ENCODE measurements around the gene GDNF. TPM values are rescaled to one million over a fixed set of nuclear protein-coding genes. Genes with fewer than 3 reads are reported as not detected.

The GDNF gene
- total RNA-seq, 4 donors from 2014 or later: 1.5 to 6.0 (median 2.1) TPM

DNA sequence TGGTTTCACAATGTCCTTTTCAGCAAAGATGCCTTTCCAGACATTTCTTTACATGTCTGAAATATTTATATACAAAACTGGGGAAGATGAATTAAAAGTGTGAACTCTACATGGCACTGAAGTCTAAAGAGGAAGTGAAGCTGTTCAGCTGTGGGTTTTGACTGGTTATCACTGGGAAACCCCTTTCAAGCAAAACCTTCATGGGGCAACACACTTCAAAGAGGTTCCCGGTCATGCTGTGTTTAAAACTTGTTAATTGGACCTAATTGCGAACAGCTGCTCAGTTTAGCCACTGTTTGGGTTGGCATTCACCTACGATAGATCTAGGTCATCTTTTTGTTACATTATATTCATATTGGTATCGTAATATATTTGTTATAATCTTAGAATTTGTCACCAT is 20.0 kb upstream of the GDNF start:
- H3K27me3 ChIP-seq: peaks cover 0 to 4% (median 0%) of the 10 kb centered on the region in 3 donors
- TF ChIP-seq CTCF (IDR thresholded peaks at IDR 0.05 in 4 of 5, conservative IDR thresholded peaks at IDR 0.05 in 1 of 5): no peak
- no peak for TF ChIP-seq POLR2A (IDR thresholded peaks at IDR 0.05)
- intact Hi-C loops (cut with DNase I; ENCODE audit: low total_unique reads): no loop called here
- no peaks in the 10 kb centered on the region for H3K4me1 ChIP-seq
- DNase-seq (no peak), ATAC-seq (no peak)
- H3K36me3 ChIP-seq: no peaks in the 10 kb centered on the region
- H3K4me3 ChIP-seq: no peak overlapping the region
- H3K27ac ChIP-seq: no peak overlapping the region
- in situ Hi-C loops (cut with MboI; ENCODE audit: low sequenced_read_pairs in 4 of 4): no loop called here
- H3K9me3 ChIP-seq: no peaks in the 10 kb centered on the region

DNA sequence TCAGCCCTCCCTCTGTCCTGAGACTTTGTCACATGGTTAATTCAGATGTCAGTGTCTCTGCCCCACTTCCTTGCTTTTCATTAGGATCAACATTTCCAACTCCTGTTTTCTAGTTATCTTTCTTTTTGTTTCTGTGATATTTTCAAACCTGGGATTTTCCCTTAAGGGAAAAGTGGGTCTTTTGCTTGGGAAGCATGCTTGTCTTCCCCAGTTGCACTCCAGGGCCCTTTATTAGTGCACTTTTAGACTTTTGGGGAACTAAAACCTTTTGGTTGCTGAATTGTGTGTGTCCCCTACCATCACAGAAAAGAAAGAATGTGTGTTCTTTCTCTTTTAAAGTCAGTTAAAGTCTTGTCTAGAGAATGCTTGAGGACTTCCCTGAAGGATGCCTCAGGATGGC is 18.4 kb upstream of the GDNF start:
- H3K9me3 ChIP-seq: no peaks in the 10 kb centered on the region
- in situ Hi-C loops (cut with MboI; ENCODE audit: low sequenced_read_pairs in 4 of 4): no loop called here
- intact Hi-C loops (cut with DNase I; ENCODE audit: low total_unique reads): no loop called here
- H3K4me1 ChIP-seq: no peaks in the 10 kb centered on the region
- no peak overlapping the region for H3K27ac ChIP-seq
- no peak for DNase-seq
- no peaks in the 10 kb centered on the region for H3K36me3 ChIP-seq
- peaks cover 0 to 1% (median 0%) of the 10 kb centered on the region in 3 donors for H3K27me3 ChIP-seq
- no peak for ATAC-seq
- H3K4me3 ChIP-seq: no peak overlapping the region
- TF ChIP-seq POLR2A (IDR thresholded peaks at IDR 0.05) (no peak), CTCF (IDR thresholded peaks at IDR 0.05 in 4 of 5, conservative IDR thresholded peaks at IDR 0.05 in 1 of 5) (no peak)

DNA sequence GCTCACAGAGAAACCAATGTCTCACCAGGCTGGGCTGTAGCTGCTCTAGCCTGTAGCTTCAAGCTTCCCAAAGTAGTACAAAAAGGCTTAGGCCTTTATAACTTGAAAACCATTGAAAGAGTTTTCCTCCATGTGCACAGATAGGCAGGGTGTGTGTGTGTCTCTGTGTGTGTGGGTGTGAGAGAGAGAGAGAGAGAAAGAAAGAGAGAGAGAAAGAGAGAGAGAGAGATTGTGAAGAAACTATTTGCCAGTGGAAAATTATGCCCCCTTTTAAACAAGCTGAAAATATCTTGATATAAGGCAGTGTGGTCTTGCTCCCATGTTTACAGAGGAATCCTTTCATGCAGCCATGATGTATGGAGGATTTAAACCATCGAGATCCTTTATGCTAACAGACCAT is 17.9 kb upstream of the GDNF start:
- in situ Hi-C loops (cut with MboI; ENCODE audit: low sequenced_read_pairs in 4 of 4) (no loop called here), intact Hi-C loops (cut with DNase I; ENCODE audit: low total_unique reads) (no loop called here)
- Histone ChIP-seq H3K4me1 (no peaks in the 10 kb centered on the region), H3K27ac (no peak overlapping the region), H3K4me3 (no peak overlapping the region), H3K27me3 (no peaks in the 10 kb centered on the region), H3K9me3 (no peaks in the 10 kb centered on the region), H3K36me3 (no peaks in the 10 kb centered on the region)
- ATAC-seq (no peak), DNase-seq (no peak)
- no peak for TF ChIP-seq POLR2A (IDR thresholded peaks at IDR 0.05)
- TF ChIP-seq CTCF (IDR thresholded peaks at IDR 0.05 in 4 of 5, conservative IDR thresholded peaks at IDR 0.05 in 1 of 5): no peak

DNA sequence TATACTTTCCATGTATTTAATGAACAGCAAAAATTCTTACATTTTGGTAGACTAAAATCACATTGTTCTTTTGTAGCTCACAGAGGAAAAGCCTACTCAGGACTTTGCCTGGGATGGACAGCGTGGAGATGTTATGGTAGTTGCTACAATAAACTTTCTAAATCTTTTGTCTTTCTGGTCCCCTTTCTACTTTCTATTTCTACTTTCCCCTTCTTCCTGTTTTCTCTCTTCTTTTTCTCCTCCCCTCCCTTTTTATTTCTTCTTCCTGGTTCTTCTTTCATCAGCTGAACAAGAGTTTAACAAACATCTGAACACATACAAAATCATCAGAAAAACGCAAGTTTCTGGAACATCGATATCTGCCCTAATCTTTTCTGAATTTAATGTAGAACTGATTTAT is 15.6 kb upstream of the GDNF start:
- H3K27ac ChIP-seq: no peak overlapping the region
- no peaks in the 10 kb centered on the region for H3K4me1 ChIP-seq
- no peaks in the 10 kb centered on the region for H3K27me3 ChIP-seq
- no peak for ATAC-seq
- intact Hi-C loops (cut with DNase I; ENCODE audit: low total_unique reads): no loop called here
- in situ Hi-C loops (cut with MboI; ENCODE audit: low sequenced_read_pairs in 4 of 4): no loop called here
- DNase-seq: no peak
- no peaks in the 10 kb centered on the region for H3K9me3 ChIP-seq
- no peaks in the 10 kb centered on the region for H3K36me3 ChIP-seq
- H3K4me3 ChIP-seq: no peak overlapping the region
- TF ChIP-seq CTCF (IDR thresholded peaks at IDR 0.05 in 4 of 5, conservative IDR thresholded peaks at IDR 0.05 in 1 of 5) (no peak), POLR2A (IDR thresholded peaks at IDR 0.05) (no peak)

DNA sequence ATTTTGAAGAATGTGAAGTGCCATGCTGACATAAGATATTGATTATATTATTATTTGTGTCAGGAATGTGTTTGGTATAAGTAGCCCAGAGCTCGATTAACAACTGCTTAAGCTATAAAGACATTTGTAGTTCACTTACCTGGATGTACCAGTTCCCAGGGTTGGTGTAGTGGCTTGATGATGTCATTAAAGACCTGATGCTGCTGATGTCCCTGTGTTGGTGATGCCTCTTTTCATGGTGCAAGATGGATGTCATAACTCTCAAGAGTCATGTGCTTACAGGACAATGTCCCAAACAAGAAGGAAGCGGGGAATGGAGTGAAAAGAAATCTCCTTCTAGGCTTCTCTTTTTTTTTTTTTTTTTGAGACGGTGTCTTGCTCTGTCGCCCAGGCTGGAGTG is 11.5 kb upstream of the GDNF start:
- no peaks in the 10 kb centered on the region for H3K9me3 ChIP-seq
- ATAC-seq (no peak), DNase-seq (no peak)
- intact Hi-C loops (cut with DNase I; ENCODE audit: low total_unique reads) (no loop called here), in situ Hi-C loops (cut with MboI; ENCODE audit: low sequenced_read_pairs in 4 of 4) (no loop called here)
- no peak overlapping the region for H3K4me3 ChIP-seq
- H3K27me3 ChIP-seq: no peaks in the 10 kb centered on the region
- no peaks in the 10 kb centered on the region for H3K4me1 ChIP-seq
- TF ChIP-seq CTCF (IDR thresholded peaks at IDR 0.05 in 4 of 5, conservative IDR thresholded peaks at IDR 0.05 in 1 of 5) (no peak), POLR2A (IDR thresholded peaks at IDR 0.05) (no peak)
- no peaks in the 10 kb centered on the region for H3K36me3 ChIP-seq
- H3K27ac ChIP-seq: no peak overlapping the region

All from gastrocnemius medialis (tissue), 4 donors.